ENCODE data around the gene MBNL1. TPM values are rescaled to one million over a fixed set of nuclear protein-coding genes. Genes with fewer than 3 reads are reported as not detected.

Gene MBNL1
- polyA plus RNA-seq, 1 donor from 2014 or later = 12.7 TPM

- H3K9me3 ChIP-seq (ENCODE audit: low read length) = no peaks in the 10 kb centered on the region
- H2AFZ ChIP-seq (ENCODE audit: low read depth, low read length) = no peak overlapping the region
- H3K9me2 ChIP-seq (ENCODE audit: insufficient read depth, low read length) = no peaks in the 10 kb centered on the region
- H3K36me3 ChIP-seq (ENCODE audit: insufficient read depth, low read length) = no peaks in the 10 kb centered on the region
- TF ChIP-seq MXI1 (conservative IDR thresholded peaks at IDR 0.05; ENCODE audit: poor library complexity, severe bottlenecking) = no peak
- no peak for TF ChIP-seq TAF1 (IDR thresholded peaks at IDR 0.05; ENCODE audit: low read depth)
- H3K4me3 ChIP-seq (ENCODE audit: low read length) = no peak overlapping the region
- no peak overlapping the region for H3K9ac ChIP-seq (ENCODE audit: low read length)
- H3K27me3 ChIP-seq (ENCODE audit: insufficient read depth, low read depth, low read length) = no peaks in the 10 kb centered on the region
- H3K4me2 ChIP-seq (ENCODE audit: low read length) = no peak overlapping the region
- no peaks in the 10 kb centered on the region for H4K20me1 ChIP-seq (ENCODE audit: insufficient read depth)
- H3K79me2 ChIP-seq (replicated peaks; ENCODE audit: insufficient read depth, low read length) = no peaks in the 10 kb centered on the region
- H3F3A ChIP-seq (ENCODE audit: insufficient read depth, low read length, poor library complexity, severe bottlenecking) = no peaks in the 10 kb centered on the region
- H3K27ac ChIP-seq (ENCODE audit: low read length) = no peak overlapping the region
These were observed 7.4 kb upstream of the MBNL1 start for GRCh38 chr3:152261329-152261728.

- Histone ChIP-seq H3F3A (ENCODE audit: insufficient read depth, low read length, poor library complexity, severe bottlenecking) (peaks cover 3% of the 10 kb centered on the region), H3K36me3 (ENCODE audit: insufficient read depth, low read length) (no peaks in the 10 kb centered on the region), H3K9ac (ENCODE audit: low read length) (no peak overlapping the region), H3K4me2 (ENCODE audit: low read length) (no peak overlapping the region), H3K79me2 (replicated peaks; ENCODE audit: insufficient read depth, low read length) (no peaks in the 10 kb centered on the region), H3K9me3 (ENCODE audit: low read length) (no peaks in the 10 kb centered on the region), H3K9me2 (ENCODE audit: insufficient read depth, low read length) (no peaks in the 10 kb centered on the region), H3K27me3 (ENCODE audit: insufficient read depth, low read depth, low read length) (no peaks in the 10 kb centered on the region), H3K4me3 (ENCODE audit: low read length) (no peak overlapping the region), H3K27ac (ENCODE audit: low read length) (no peak overlapping the region), H2AFZ (ENCODE audit: low read depth, low read length) (no peak overlapping the region), H4K20me1 (ENCODE audit: insufficient read depth) (no peaks in the 10 kb centered on the region)
- TF ChIP-seq EP300 (conservative IDR thresholded peaks at IDR 0.05; ENCODE audit: poor library complexity, severe bottlenecking) = no peak
- TF ChIP-seq POLR2AphosphoS5 (IDR thresholded peaks at IDR 0.05) = no peak
- no peak for TF ChIP-seq RAD21 (conservative IDR thresholded peaks at IDR 0.05)
- TF ChIP-seq CTCF (IDR thresholded peaks at IDR 0.05; ENCODE audit: poor library complexity, severe bottlenecking) = no peak
- no peak for TF ChIP-seq MXI1 (conservative IDR thresholded peaks at IDR 0.05; ENCODE audit: poor library complexity, severe bottlenecking)
- no peak for TF ChIP-seq REST (IDR thresholded peaks at IDR 0.05; ENCODE audit: borderline replicate concordance)
- no peak for TF ChIP-seq TAF1 (IDR thresholded peaks at IDR 0.05; ENCODE audit: low read depth)
- TF ChIP-seq EZH2 (IDR thresholded peaks at IDR 0.05; ENCODE audit: borderline replicate concordance, insufficient read depth, low read length, poor library complexity, severe bottlenecking) = no peak
- no peak for TF ChIP-seq SMC3 (conservative IDR thresholded peaks at IDR 0.05; ENCODE audit: poor library complexity)
These were observed 5.0 kb upstream of the MBNL1 start for GRCh38 chr3:152263711-152264110.

- H3K4me3 ChIP-seq (ENCODE audit: low read length) = no peak overlapping the region
These were observed 4.4 kb upstream of the MBNL1 start for GRCh38 chr3:152264378-152264777.

More at GRCh38 chr3:152264378-152264777, 4.4 kb upstream of the MBNL1 start:
- H3K27me3 ChIP-seq (ENCODE audit: insufficient read depth, low read depth, low read length) = no peaks in the 10 kb centered on the region
- TF ChIP-seq RAD21 (conservative IDR thresholded peaks at IDR 0.05) (no peak), EP300 (conservative IDR thresholded peaks at IDR 0.05; ENCODE audit: poor library complexity, severe bottlenecking) (no peak), TAF1 (IDR thresholded peaks at IDR 0.05; ENCODE audit: low read depth) (no peak)
- no peak overlapping the region for H3K9ac ChIP-seq (ENCODE audit: low read length)
- H3K79me2 ChIP-seq (replicated peaks; ENCODE audit: insufficient read depth, low read length) = no peaks in the 10 kb centered on the region
- H3K27ac ChIP-seq (ENCODE audit: low read length) = no peak overlapping the region
- no peaks in the 10 kb centered on the region for H4K20me1 ChIP-seq (ENCODE audit: insufficient read depth)
- no peak overlapping the region for H2AFZ ChIP-seq (ENCODE audit: low read depth, low read length)
- H3K9me3 ChIP-seq (ENCODE audit: low read length) = no peaks in the 10 kb centered on the region
- no peaks in the 10 kb centered on the region for H3K36me3 ChIP-seq (ENCODE audit: insufficient read depth, low read length)
- H3K9me2 ChIP-seq (ENCODE audit: insufficient read depth, low read length) = no peaks in the 10 kb centered on the region
- H3F3A ChIP-seq (ENCODE audit: insufficient read depth, low read length, poor library complexity, severe bottlenecking) = peaks cover 3% of the 10 kb centered on the region
- H3K4me2 ChIP-seq (ENCODE audit: low read length) = no peak overlapping the region

All from neural cell (in vitro differentiated cells).